GM18858 (cell line): ENCODE measurements around the gene IGDCC3.
"Not testable (repeated sequence)": the region's sequence is repeated elsewhere in the genome, so short reads cannot be mapped to it uniquely, and the experiment has no call there.

Experiments
- ATAC-seq: cut with Tn5 transposase; IDR thresholded peaks from one replicate; pipeline ENCODE4 v1.9.1; 2021; ENCODE audit not compliant: unreplicated experiment

IGDCC3 gene

DNA sequence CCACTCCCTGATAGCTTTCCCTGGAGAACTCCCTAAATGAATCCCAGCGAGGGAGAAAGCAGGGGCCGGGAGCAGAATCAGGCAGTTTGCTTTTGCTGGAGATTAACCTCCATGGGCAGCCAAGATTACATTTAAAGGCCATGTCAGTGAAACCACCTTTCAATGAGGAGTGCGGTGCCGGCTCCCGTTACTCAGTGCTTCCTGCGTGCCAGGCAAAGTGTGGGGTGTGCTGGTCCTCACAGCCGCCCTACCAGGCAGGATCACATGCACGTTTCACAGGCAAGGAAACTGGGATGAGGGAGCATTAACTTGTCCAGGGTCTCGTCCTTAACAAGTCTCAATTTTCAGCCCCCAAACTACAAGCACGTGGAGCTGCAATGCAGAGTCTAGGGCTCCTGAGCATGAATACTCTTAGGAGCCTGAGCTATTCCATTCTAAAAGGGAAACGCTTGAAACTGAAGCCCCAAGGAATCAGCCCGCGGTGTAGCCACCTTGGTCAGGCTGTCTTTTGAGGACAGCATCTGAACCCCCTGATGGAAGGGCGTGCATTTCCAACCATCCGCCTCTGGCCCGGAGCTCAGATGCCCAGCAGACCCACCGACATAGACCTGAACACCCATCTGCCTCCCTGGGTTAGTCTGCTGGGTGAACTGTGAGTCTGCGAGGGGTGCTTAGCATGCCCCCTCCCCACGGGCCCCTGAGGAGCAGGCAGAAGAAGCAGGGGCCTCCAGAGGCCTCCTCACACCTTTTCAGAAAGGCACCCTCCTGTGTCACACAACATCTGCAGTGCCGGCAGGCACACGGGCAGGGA is 5.6 kb downstream of the IGDCC3 start:
- ATAC-seq: no peak

GRCh38 chr15:65370885-65371284 is 6.9 kb downstream of the IGDCC3 start:
- no peak for ATAC-seq

DNA sequence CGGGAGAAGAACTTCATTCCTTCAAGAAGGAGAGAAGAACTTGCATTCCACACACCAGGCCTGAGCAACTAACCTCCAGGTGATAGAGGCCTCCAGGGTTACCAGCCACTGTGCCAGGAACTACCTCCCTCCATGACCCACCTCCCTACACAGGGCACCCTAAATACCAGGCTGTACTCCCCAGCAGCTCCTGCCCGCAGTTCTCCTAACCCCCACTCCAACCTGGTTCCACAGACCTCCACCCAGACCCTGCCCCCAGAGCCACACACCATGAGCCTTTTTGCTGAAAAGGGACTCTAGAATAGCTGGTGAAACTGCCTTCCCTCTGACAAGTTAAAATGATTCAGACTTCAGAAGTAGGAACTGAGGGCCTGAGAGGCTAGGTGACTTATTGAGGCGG is 8.2 kb downstream of the IGDCC3 start:
- ATAC-seq: no peak

- ATAC-seq: no peak
Measured at GRCh38 chr15:65369212-65369547, 8.6 kb downstream of the IGDCC3 start.

DNA sequence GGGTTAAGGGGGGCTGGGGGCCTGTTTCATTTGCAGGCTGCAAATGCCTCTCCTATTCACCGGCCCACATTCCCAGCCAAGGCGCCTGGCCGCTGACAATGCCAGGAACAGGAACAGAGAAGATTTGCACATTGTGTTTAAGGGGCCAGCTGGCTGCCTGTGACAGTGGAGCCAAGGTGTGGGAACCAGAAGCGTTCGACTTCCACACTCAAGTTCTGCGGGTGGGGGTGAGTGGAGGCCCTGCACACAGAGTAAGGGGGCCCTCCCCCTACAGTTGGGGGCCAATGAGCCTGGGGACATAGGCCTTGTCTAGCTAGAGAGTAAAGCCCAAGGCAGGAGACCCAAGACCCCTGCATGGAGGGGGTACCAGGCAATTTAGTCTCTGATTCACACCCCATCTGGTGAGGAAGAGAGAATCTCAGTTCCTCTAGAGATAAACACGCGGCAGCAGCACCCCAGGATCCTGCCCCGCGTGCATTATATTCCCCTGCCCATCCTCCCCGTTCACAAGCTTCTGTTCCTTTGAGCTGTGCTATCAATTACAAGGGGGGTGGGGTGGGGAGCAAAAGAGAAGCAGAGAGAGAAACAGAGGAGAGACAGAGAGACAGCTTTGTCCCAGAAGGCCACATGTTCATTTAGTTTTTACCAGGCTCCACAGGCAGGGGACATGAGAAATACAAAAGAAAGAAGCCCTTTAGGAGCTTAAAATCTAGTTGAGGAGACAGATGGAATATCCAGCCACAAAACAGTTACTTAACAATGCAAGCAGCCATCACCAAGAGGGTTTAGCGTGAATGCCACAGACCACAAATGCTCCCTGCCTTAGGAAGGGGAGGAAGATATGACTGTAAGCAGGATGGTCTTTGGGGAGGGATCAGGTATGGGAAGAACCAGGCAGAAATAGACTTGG is 9.2 kb downstream of the IGDCC3 start:
- no peak for ATAC-seq

GRCh38 chr15:65366122-65366892 is 11.5 kb downstream of the IGDCC3 start:
- no peak for ATAC-seq

GRCh38 chr15:65365229-65365628 is 12.6 kb downstream of the IGDCC3 start:
- no peak for ATAC-seq

DNA sequence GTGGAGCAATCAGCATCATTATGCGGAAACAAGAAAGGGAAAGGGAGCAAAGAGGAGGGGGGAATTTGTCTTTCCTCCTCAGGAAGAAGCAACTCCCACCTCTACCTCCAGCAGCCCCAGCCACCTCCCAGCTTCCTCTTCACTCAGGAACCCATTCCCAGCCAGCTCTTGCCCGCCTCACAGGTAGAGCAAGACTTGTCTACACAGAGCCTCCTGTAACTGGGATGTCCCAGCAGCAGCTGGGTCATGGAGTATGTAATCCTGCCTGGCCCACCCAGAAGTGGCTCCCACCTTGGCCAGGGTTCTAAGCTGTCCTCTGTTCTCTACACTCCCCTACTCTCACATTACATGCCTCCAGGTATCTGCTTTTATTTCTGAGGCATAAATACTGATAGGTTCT is 14.0 kb downstream of the IGDCC3 start:
- no peak for ATAC-seq

- ATAC-seq: no peak
Measured at GRCh38 chr15:65363306-65363705, 14.5 kb downstream of the IGDCC3 start.

DNA sequence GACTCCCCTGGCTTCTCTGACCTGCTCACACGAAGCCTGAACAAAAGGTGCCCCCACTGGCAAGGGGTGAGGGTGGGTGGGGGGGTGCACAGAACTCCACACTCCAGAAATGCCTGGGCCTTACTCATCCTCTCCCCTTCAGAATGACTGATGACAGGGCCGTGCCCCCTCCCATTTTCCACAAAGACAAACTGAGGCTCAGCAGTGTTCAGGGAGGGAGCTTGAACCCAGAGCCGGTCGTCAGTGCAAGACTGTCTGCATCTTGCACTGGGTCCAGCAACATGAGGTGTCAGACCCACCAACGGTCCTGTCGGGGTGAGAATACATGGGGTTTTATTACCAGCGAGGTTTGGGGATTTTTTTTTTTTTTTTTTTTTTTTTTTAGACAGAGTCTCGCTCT is 15.3 kb downstream of the IGDCC3 start:
- ATAC-seq: no peak

DNA sequence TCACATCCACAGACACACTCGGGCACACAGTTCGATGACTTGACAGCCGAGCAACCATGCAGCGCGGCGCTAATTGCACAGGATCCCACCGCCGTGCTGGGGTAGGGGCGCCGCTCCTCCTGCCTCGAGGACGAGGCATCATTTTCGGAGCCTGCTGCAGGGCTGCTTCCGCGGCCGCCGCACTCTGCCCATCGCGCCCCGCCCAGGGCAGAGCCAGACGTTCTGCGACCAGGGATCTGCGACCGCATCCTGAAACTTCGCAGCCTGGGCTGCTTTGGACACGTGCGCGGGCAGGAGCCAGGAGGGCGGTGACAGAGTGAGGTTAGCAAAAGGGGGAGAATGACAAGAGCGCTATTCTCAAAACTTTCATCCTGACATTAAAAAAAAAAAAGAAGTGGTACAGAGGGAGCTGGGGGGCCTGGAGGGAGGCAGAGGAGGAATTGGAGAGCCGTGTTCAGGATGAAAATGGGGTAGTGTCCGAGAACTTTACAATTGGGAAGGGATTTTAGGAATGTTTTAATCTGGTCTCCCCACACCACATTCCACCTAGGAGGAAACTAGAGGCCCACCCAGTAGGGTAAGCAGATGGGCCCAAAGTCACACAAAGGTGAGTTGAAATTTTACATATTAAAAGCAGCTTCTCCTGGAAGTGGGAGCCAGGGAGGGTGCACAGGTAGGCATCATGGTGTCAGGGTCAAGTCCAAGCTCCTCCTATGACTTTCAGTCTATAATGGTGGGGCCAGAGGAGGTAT is 15.9 kb downstream of the IGDCC3 start:
- ATAC-seq: no peak

DNA sequence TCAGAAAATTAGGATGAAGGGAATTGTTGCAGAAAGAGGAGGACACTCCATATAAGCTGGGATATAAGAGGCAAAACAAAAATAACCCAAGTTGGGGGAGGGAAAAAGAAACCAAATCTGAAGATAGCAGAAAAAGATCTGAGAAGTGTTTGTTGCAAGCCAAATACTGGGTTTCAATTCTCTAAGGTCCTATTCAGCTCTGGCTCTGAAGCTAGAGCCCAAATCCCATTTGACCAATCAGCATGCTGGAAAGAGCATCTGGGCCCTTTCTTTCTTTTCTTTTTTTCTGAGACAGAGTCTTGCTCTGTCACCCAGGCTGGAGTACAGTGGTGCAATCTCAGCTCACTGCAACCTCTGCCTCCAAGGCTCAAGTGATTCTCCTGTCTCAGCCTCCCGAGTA is 17.3 kb downstream of the IGDCC3 start:
- ATAC-seq: no peak

DNA sequence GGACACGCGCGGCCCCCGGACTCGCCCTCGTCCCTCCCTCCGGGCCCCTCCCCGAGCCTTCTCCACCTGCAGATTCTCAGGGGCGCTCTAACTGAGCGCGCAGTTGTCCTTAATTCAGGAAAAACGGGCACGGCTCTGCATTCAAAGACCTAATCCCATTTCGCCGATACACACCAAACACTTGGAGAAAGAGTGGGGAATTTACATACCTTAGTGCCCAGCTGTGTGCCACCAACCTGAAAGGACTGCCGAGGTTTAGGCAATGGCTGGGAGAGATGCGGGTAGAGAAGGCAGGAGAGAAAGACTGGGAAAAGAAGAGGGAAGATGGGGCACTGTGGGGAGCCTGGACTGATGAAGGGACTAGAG is 21.8 kb downstream of the IGDCC3 start:
- ATAC-seq: no peak

DNA sequence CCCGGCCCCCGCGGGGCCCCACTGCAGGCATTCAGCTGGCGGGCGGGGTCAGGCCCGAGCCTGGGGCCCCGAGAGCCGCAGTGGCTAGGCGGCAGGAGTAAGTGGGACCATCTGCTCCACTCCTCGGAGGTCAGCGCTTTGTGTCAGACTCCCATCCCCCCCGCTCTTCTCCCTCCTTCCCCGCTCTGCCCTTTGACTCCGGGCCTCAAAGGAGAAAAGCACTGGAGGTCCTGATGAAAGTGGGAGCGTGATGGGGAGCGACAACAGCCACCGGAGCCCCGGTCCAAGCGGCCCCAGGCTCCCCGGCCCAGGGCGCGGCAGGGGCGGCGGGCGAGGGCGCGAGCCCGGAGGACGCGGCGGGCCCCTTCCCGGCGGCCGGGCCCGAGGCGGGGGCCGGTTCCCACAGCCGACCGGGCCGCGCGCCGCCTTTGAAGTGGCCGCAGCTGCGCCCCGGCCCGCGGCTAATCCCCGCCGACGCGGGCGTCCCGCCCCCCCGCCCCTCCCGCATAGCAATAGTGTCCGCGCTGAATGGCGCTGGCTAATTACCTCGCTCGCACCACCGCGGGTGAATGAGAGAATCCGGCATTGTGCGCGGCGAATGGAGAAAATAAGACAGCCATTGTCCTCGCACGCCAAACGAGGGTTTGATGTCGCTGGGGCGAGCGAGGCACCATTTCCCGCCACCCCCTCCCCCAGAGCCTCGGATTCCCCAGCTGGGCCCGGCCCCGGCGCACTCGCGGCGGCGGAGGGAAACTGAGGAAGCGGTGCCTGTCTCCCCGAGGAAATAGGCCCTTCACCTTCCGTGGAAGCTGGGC is 22.4 kb downstream of the IGDCC3 start:
- no peak for ATAC-seq

DNA sequence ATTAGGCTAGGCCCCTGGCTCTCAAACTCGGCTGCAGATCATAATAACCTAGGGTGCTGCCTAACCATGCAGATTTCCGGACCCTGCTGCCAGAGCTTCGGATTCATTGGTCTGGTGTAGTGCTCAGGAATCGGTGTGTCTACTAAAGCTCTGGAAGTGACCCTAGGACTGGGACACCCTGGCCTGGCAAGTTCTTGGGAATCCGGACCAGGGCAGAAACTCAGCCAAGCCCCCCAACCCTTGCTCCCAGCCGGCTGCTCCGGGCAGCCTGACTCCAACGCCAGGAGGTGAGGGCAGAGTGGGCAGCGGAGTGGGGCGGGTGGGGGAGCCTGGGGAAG is 23.0 kb downstream of the IGDCC3 start:
- ATAC-seq: no peak

GRCh38 chr15:65351972-65352371 is 25.8 kb downstream of the IGDCC3 start:
- ATAC-seq: not testable (repeated sequence)

DNA sequence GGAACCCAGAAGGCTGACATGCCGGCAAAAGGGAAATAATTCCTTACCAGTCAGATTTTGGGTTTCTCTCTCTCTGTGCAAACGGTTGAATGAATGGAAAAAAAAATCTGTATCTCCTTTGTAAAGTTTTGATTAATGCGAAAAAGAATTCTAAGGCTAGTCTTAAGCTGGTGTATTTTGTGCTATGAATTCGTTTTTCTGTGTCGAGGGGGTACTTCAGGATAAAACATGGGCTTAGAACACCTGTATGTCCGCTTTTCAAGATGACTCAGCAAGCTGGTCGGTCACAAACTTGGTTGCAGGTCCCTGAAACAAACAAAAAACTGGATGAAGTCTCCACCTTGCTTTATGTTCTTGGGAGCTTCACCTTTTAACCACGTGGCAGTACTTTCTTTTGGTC is 28.5 kb downstream of the IGDCC3 start:
- ATAC-seq: no peak

GRCh38 chr15:65347756-65348155 is 30.0 kb downstream of the IGDCC3 start:
- ATAC-seq: not testable (repeated sequence)

DNA sequence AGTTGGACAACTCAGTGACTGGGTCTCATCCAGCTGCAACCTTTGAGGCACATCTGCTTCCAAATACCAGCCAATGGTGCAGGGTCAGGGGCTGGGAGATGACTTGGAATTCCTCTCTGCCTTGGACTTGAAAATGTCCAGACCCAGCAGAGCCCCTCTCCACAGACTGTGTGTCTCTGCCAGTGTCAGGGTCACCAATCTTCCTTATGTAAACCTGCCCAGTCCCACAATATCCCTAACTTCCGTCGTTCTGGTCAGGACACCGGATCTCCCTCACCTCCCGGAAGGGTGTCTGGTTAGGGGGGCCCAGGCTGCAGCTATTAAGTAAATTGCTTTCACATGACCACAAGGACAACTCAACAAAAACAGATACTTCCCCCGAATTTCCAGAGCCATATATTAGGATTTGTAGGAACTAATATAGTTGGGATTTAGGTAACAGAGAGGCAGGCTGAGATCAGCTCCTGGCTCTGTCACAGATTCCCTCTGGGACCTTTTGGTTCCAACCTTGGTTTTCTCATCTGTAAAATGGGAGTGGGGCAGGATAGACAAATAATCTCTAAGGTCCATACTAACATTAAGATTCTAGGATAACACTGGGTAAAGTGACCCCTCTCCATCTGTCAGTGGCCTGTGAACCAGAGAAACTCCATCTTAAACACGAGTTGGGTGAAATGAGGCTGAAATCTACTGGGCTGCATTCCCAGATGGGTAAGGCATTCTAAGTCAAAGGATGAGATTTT is 30.8 kb downstream of the IGDCC3 start:
- ATAC-seq: no peak

DNA sequence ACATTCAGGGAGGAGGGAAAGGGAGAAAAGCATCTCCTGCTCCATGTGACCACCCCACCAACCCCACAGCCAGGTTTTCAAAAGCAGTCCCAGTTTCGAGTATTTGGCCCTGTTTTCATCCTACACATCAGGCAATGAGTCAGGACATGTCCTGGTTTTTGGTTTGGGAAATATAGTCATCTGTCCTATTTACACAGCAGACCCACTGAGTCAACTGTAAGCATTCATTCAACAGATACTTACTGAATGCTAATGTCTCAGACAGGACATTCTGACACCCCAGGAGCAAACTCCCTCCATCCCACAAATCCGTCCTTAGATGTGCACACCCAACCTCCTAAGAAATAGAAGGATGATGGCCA is 32.9 kb downstream of the IGDCC3 start:
- no peak for ATAC-seq
